ENCODE results near the gene RABGAP1L. TPM values are rescaled to one million over a fixed set of nuclear protein-coding genes. Genes with fewer than 3 reads are reported as not detected.

Gene RABGAP1L
- total and polyA plus RNA-seq, 2 of the 4 experiments (the other 2 are of a cell fraction) = 7.9 to 26.7 TPM

- peak; percentile 63 for DNase-seq
- no peaks in the 10 kb centered on the region for H3K4me1 ChIP-seq (ENCODE audit: control insufficient read depth, insufficient read depth, low read length)
- H2AK9ac ChIP-seq (replicated peaks; ENCODE audit: low read depth, low read length, poor library complexity) = no peak overlapping the region
- peak; percentile 51 for ATAC-seq (ENCODE audit: low read depth)
- no peaks in the 10 kb centered on the region for H3K36me3 ChIP-seq (ENCODE audit: control insufficient read depth, insufficient read depth, low read length)
- no peak overlapping the region for H3K4me2 ChIP-seq (ENCODE audit: low read depth, low read length)
- H3K9me3 ChIP-seq (ENCODE audit: control insufficient read depth, insufficient read depth, low read length) = no peaks in the 10 kb centered on the region
- no peak overlapping the region for H4K8ac ChIP-seq (ENCODE audit: low read depth in 2 of 2, low read length in 2 of 2)
- H3K79me1 ChIP-seq (ENCODE audit: low read depth in 1 of 2, low read length in 2 of 2) = no peaks in the 10 kb centered on the region
- no peak overlapping the region for H2BK20ac ChIP-seq (ENCODE audit: low read depth, low read length)
- in situ Hi-C loops (cut with MboI; ENCODE audit: low sequenced_read_pairs) (loop anchor here (25.0 kb wide), 1 partner anchor 2007 kb away; no protein-coding TSS in a partner anchor), dilution Hi-C loops (cut with HindIII; ENCODE audit: low sequenced_read_pairs, unreplicated experiment) (no loop called here), intact Hi-C loops (cut with micrococcal nuclease) (loop anchor here (1.0 to 10.0 kb wide), 5 partner anchors 482 to 1999 kb away; no protein-coding TSS in a partner anchor)
- no peak overlapping the region for H2BK5ac ChIP-seq (ENCODE audit: low read depth, low read length, poor library complexity, severe bottlenecking)
- H3K27ac ChIP-seq (ENCODE audit: insufficient read depth, low read length) = no peak overlapping the region
- H3K14ac ChIP-seq (replicated peaks; ENCODE audit: low read depth, low read length) = no peak overlapping the region
- no peak overlapping the region for H2BK15ac ChIP-seq (ENCODE audit: low read depth, low read length)
- TF ChIP-seq CHD1 (IDR thresholded peaks at IDR 0.05; ENCODE audit: low read depth, low read length) (no peak), MAFK (IDR thresholded peaks at IDR 0.05; ENCODE audit: low read depth, low read length) (no peak), RFX5 (IDR thresholded peaks at IDR 0.05; ENCODE audit: low read depth, low read length) (no peak), MAZ (IDR thresholded peaks at IDR 0.05; ENCODE audit: borderline replicate concordance, low read depth, low read length) (no peak), SMC3 (IDR thresholded peaks at IDR 0.05; ENCODE audit: low read depth, low read length) (peak; percentile 55; the same call in 1 of the 2 replicates), USF2 (IDR thresholded peaks at IDR 0.05; ENCODE audit: low read depth, low read length) (no peak), CTCF (conservative IDR thresholded peaks at IDR 0.05; ENCODE audit: low read depth, low read length) (peak; percentile 81), RAD21 (IDR thresholded peaks at IDR 0.05; ENCODE audit: low read length) (peak; percentile 72), RCOR1 (IDR thresholded peaks at IDR 0.05; ENCODE audit: insufficient replicate concordance, low read length) (no peak), BHLHE40 (IDR thresholded peaks at IDR 0.05; ENCODE audit: low read depth, low read length) (no peak), FOS (IDR thresholded peaks at IDR 0.05; ENCODE audit: low read depth, low read length) (no peak), MXI1 (IDR thresholded peaks at IDR 0.05; ENCODE audit: borderline replicate concordance, low read depth, low read length) (no peak), CEBPB (IDR thresholded peaks at IDR 0.05; ENCODE audit: low read depth, low read length) (no peak), POLR2A (IDR thresholded peaks at IDR 0.05; ENCODE audit: low read depth, low read length) (no peak)
- no peak overlapping the region for H3K23ac ChIP-seq (ENCODE audit: low read depth, low read length)
- H3K9ac ChIP-seq (ENCODE audit: low read depth, low read length) = no peak overlapping the region
- no peaks in the 10 kb centered on the region for H3K9me1 ChIP-seq (ENCODE audit: insufficient read depth, low read length)
- no peaks in the 10 kb centered on the region for H4K20me1 ChIP-seq (ENCODE audit: insufficient read depth, low read length)
- CTCF ChIA-PET = interaction anchor here (1.4 to 3.0 kb wide), 3 partner anchors 11 to 485 kb away, joined by 4 to 11 read pairs (median 6); no protein-coding TSS in a partner anchor
- no peak overlapping the region for H3K4me3 ChIP-seq (ENCODE audit: insufficient read depth, low read depth, low read length)
- H4K91ac ChIP-seq (ENCODE audit: insufficient read depth, low read depth, low read length) = no peak overlapping the region
- H3K4ac ChIP-seq (ENCODE audit: low read depth, low read length) = no peak overlapping the region
- POLR2A ChIA-PET (ENCODE audit: unreplicated experiment) = no interaction called here
- BruUV-seq (replicated peaks) = no TSS peak
- H3K56ac ChIP-seq (ENCODE audit: extremely low read depth, insufficient read depth, low read length) = no peak overlapping the region
- no CpG with 5 or more reads among the region's 4 CpGs for WGBS, 2 experiments (ENCODE audit: extremely low coverage in 2 of 2, insufficient read length in 1 of 2)
- H2BK120ac ChIP-seq (ENCODE audit: low read depth, low read length) = no peak overlapping the region
- no peak overlapping the region for H3K18ac ChIP-seq (ENCODE audit: low read depth, low read length)
- H3K27me3 ChIP-seq (ENCODE audit: control insufficient read depth, insufficient read depth, low read length) = no peaks in the 10 kb centered on the region
- H4K5ac ChIP-seq (ENCODE audit: low read depth, low read length) = no peak overlapping the region
- no peak overlapping the region for H2AK5ac ChIP-seq (ENCODE audit: low read depth, low read length)
- no peak overlapping the region for H2AFZ ChIP-seq (replicated peaks; ENCODE audit: low read length, poor library complexity)
These were observed 584.6 kb downstream of the RABGAP1L start for GRCh38 chr1:174743654-174744561.
